CD8-positive, alpha-beta memory T cell (primary cell): Measurements from ENCODE around the gene CRY1. TPM values are rescaled to one million over a fixed set of nuclear protein-coding genes. Genes with fewer than 3 reads are reported as not detected.

Source experiments
- CTCF ChIA-PET: fragments of 350-600 bp; sonication (Branson Sonifier 250); formaldehyde crosslinking; loops from one replicate; lab custom pipeline; 2021; ENCODE audit warnings: antibody characterized with exemption; lab: Charles Lee
- POLR2A ChIA-PET: fragments of 350-600 bp; sonication (Branson Sonifier 250); formaldehyde crosslinking; loops from one replicate; lab custom pipeline; 2021; ENCODE audit warnings: antibody characterized with exemption; lab: Charles Lee
- DNase-seq, 5 donors: peaks; one replicate each; pipeline versions ENCODE4 v3.0.0 to v3.0.0-alpha.2; 2020 to 2022; ENCODE audit warnings: mixed read lengths in 1 of 5
- H3K27ac ChIP-seq: one replicate; pipeline ENCODE4 v1.7.0; 2013; ENCODE audit warnings: low read depth, mild to moderate bottlenecking, low read length, moderate library complexity
- H3K27me3 ChIP-seq: 2 replicates; pipeline ENCODE4 v1.7.0; 2013; ENCODE audit warnings: low read length, mild to moderate bottlenecking; ENCODE audit not compliant: insufficient read depth, poor library complexity, severe bottlenecking
- H3K36me3 ChIP-seq: 2 replicates; pipeline ENCODE4 v1.7.0; 2013; ENCODE audit warnings: mild to moderate bottlenecking, low read length, moderate library complexity; ENCODE audit not compliant: insufficient read depth
- H3K4me1 ChIP-seq: 2 replicates; pipeline ENCODE4 v1.7.0; 2013; ENCODE audit warnings: mild to moderate bottlenecking, low read length, moderate library complexity; ENCODE audit not compliant: insufficient read depth
- H3K4me3 ChIP-seq: 2 replicates; pipeline ENCODE4 v1.7.0; 2013; ENCODE audit warnings: mild to moderate bottlenecking, low read length
- H3K9me3 ChIP-seq: 2 replicates; pipeline ENCODE4 v1.7.0; 2013; ENCODE audit warnings: mild to moderate bottlenecking, low read length
- H3K27ac Mint-ChIP-seq, 8 donors: one replicate each; pipeline ENCODE4 v1.8.0; 2020 to 2021; ENCODE audit warnings: mixed read lengths in 8 of 8, mild to moderate bottlenecking in 6 of 8, inconsistent platforms in 3 of 8, moderate library complexity in 3 of 8
- H3K27me3 Mint-ChIP-seq, 2 donors: one replicate each; pipeline ENCODE4 v1.8.0; 2020 to 2021; ENCODE audit warnings: mixed read lengths in 2 of 2, mild to moderate bottlenecking in 1 of 2, moderate library complexity in 1 of 2
- H3K36me3 Mint-ChIP-seq, 3 donors: one replicate each; pipeline ENCODE4 v1.8.0; 2020 to 2021; ENCODE audit warnings: mixed read lengths in 3 of 3, inconsistent platforms in 1 of 3, mild to moderate bottlenecking in 1 of 3
- H3K4me1 Mint-ChIP-seq, 3 donors: one replicate each; pipeline ENCODE4 v1.8.0; 2020 to 2021; ENCODE audit warnings: mixed read lengths in 3 of 3, inconsistent platforms in 1 of 3, mild to moderate bottlenecking in 1 of 3
- H3K4me3 Mint-ChIP-seq, 7 donors: one replicate each; pipeline ENCODE4 v1.8.0; 2020 to 2021; ENCODE audit warnings: mixed read lengths in 7 of 7, mild to moderate bottlenecking in 6 of 7, moderate library complexity in 4 of 7, inconsistent platforms in 2 of 7
- H3K9me3 Mint-ChIP-seq, 5 donors: one replicate each; pipeline ENCODE4 v1.8.0; 2020 to 2022; ENCODE audit warnings: mixed read lengths in 5 of 5, mild to moderate bottlenecking in 3 of 5, moderate library complexity in 2 of 5, inconsistent platforms in 1 of 5
- polyA plus RNA-seq: library from polyadenylated mRNA; unstranded; fragments of 300-500 nt; fragmentation: Illumina TruSeq; gene quantifications from one replicate; pipeline ENCODE4 v1.2.3, GENCODE V29; 2021
- total RNA-seq, 2 experiments: library from RNA; stranded (reverse); gene quantifications; one replicate each; pipeline ENCODE4 v1.2.3, GENCODE V29; 2021

Gene CRY1
- total and polyA plus RNA-seq, 3 experiments from 2014 or later = 29.0 to 38.8 (median 36.6) TPM

DNA sequence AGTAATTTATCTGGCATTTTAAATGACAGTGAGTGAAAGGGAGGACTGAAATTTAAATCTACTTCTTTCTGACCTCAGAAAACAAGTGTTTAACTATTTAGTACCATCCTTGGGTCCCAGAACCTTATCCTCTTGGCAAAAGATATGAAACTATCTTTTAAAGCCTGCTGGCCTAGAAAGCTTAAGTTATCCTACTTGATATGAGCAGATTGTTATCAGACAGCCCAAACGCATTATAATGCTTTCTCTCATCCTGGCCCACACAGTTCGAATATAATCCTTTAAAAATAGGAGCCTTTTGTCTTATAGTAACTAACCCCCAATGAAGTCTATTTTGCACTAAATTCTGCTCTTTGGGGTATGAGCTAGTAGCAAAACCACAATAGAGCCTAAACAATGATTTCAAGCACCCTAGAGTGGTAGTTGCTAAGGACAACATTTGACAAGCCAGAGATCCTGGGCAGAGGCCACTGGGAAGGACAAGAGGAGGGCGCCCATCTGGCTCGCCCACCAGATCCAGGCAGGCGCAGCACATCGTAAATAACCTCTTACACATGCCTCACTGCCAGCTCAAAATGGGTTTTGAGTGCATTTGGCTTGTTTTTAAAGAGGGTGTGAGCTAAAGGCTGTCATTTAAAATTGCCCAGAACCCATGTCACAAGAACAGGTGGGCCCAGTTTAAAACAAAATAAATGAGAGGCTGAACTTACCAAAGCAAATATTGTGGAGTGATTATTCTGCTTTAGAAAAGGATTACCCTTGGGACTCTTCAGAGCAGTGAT lies 37.7 kb upstream of the CRY1 start:
- Histone ChIP-seq H3K4me1 (no peaks in the 10 kb centered on the region), H3K27ac (no peak overlapping the region), H3K4me3 (no peak overlapping the region), H3K9me3 (no peaks in the 10 kb centered on the region), H3K36me3 (no peaks in the 10 kb centered on the region), H3K27me3 (no peaks in the 10 kb centered on the region)
- ChIA-PET POLR2A (no interaction called here), CTCF (interaction anchor here (1.0 to 4.4 kb wide), 20 partner anchors 12 to 492 kb away, joined by 3 to 117 read pairs (median 4); no protein-coding TSS in a partner anchor)
- peaks cover 0 to 4% of the 10 kb centered on the region in 2 donors for H3K27me3 Mint-ChIP-seq
- no peak for DNase-seq
- H3K9me3 Mint-ChIP-seq = no peaks in the 10 kb centered on the region
- peaks cover 2 to 4% (median 4%) of the 10 kb centered on the region in 3 donors for H3K4me1 Mint-ChIP-seq
- no peak overlapping the region for H3K27ac Mint-ChIP-seq
- H3K4me3 Mint-ChIP-seq = no peak overlapping the region
- H3K36me3 Mint-ChIP-seq = no peaks in the 10 kb centered on the region

DNA sequence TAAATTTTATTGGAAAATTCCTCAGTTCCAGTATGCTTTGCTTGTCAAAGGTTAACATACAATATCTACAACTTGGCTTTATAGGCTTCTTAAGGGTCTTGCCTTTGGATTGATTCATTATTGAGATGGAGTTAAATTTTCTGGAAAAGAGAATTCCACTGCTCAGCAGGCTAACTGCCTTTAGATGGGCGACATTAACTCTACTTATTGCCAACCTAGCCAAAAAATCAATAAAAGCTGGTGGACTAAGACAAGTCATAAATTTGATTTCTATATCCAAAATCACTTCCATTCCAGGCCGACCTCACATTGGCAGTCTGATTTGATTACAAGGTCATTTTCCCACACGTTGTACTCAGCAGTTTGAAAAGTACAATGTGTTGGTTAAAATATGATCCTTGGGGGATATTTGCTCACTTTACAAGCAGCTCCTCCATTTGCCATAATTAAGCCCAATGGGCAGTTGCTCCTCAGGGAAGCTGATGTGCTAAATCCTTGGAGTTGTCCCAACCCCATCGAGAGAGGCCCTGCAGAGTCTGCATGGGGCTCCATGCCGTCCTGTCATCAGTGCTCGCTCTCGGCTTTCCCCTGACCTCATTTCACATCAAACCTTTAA lies 36.1 kb upstream of the CRY1 start:
- Mint-ChIP-seq H3K9me3 (no peaks in the 10 kb centered on the region), H3K4me1 (no peaks in the 10 kb centered on the region), H3K27me3 (peaks cover 2 to 4% of the 10 kb centered on the region in 2 donors), H3K4me3 (no peak overlapping the region), H3K27ac (no peak overlapping the region), H3K36me3 (no peaks in the 10 kb centered on the region)
- H3K27me3 ChIP-seq = no peaks in the 10 kb centered on the region
- no peak overlapping the region for H3K27ac ChIP-seq
- H3K4me1 ChIP-seq = no peaks in the 10 kb centered on the region
- no peaks in the 10 kb centered on the region for H3K9me3 ChIP-seq
- no peak overlapping the region for H3K4me3 ChIP-seq
- no peak for DNase-seq
- no peaks in the 10 kb centered on the region for H3K36me3 ChIP-seq
- CTCF ChIA-PET = interaction anchor here (4.4 kb wide), 1 partner anchor 479 kb away, joined by 117 read pairs; no protein-coding TSS in a partner anchor
- POLR2A ChIA-PET = no interaction called here

DNA sequence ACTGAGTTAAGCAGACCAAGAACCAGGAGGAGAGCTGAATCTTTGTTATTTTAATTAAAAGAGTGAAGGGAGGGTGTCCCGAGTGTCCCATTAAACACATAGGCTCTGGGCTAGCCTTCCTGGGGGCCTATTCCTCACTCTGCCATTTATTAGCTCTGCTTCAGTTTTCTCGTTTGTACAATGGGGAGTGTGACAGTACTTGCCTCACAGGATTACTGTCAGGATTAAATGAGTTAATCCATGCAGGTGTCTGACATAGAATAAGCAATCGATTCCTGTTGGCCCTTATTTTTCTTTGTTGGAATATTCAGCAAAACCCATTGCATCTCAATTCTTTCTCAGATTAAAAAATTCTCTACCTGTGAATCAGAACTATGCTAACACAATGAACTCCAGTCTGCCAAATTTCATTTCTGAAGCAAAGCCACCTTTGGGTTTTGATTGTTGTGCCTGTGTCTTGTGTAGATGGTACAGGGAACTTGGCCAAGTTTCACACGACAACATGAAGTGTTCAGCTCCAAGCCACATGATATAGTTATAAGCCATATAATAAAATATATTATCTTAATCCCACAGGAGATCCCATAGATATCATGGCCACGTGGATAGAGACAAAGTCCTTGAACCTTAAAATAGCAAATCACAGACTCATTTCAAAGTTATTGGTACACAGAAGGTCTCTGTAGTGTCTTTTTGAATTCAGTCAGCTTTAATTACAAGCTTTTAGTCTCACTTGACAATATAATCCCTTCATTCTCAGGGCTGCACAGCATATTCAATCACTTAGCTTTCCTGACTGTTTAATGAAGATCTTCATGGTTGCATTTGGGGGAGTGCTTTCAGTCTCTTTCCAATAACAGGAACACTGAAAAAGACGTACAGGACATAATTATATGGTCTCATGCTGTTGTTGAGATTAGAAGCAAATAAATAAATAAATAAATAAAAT lies 34.4 kb upstream of the CRY1 start:
- Mint-ChIP-seq H3K4me3 (no peak overlapping the region), H3K36me3 (no peaks in the 10 kb centered on the region), H3K27ac (no peak overlapping the region), H3K27me3 (peaks cover 7 to 14% of the 10 kb centered on the region in 2 donors), H3K9me3 (no peaks in the 10 kb centered on the region), H3K4me1 (no peaks in the 10 kb centered on the region)
- Histone ChIP-seq H3K27me3 (no peaks in the 10 kb centered on the region), H3K4me3 (no peak overlapping the region), H3K27ac (no peak overlapping the region), H3K36me3 (no peaks in the 10 kb centered on the region), H3K9me3 (no peaks in the 10 kb centered on the region), H3K4me1 (no peaks in the 10 kb centered on the region)
- CTCF ChIA-PET = interaction anchor here (1.7 to 2.4 kb wide), 2 partner anchors 478 to 480 kb away, joined by 4 to 8 read pairs; no protein-coding TSS in a partner anchor
- POLR2A ChIA-PET = no interaction called here
- no peak for DNase-seq

DNA sequence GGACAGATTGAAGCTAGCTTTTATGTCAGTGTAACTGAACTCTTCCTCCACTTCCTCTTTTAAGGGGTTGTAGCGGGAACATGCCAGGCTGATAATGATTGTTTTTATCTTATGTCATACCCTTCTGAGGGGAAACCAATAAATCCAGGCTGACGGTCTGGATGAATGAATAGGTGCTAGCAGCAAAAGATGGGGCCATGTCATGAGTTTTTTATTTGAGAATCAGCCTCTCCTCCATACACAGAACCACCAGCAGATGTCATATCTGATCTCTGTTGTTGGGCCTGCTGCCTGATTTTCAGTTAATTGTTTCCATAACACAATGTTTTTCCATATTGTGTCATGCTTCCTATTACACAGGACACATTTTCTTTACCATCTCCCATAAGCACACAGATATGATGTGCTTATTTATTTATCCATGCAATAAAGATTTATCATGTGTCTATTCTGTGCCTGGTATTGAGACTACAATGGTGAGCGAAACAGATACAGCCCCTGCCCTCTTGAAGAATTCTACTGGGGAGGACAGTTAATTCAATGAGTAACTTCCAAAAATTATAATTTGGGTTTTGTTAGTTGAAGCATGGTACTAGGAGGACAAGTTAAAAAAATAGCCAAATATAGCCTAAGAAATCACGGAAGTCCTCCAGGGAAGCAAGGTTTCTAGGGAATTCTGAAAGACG lies 33.6 kb upstream of the CRY1 start:
- no peaks in the 10 kb centered on the region for H3K4me1 ChIP-seq

DNA sequence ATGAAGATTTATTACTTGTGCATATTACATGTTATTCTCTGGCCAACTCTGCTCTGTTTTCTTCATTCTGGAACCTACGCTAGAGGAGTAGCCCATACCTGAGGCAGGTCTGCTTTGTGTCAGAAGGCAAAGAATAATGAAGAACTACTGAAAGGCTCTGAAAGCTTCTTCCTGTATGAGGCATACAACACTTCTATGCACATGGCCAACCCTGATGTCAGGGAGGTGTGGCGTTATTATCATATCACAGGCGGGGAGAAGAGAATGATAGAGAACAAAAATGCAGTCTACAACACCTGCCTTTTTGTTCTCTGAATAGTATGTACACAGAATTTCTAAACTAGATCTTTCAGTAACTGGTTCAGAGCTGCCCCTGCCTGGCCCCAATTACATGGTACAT lies 32.5 kb upstream of the CRY1 start:
- Histone ChIP-seq H3K4me3 (no peak overlapping the region), H3K9me3 (no peaks in the 10 kb centered on the region), H3K4me1 (no peaks in the 10 kb centered on the region), H3K27ac (no peak overlapping the region), H3K36me3 (no peaks in the 10 kb centered on the region), H3K27me3 (no peaks in the 10 kb centered on the region)
- peaks cover 0 to 3% (median 0%) of the 10 kb centered on the region in 5 donors for H3K9me3 Mint-ChIP-seq
- DNase-seq = no peak
- no peaks in the 10 kb centered on the region for H3K36me3 Mint-ChIP-seq
- no peaks in the 10 kb centered on the region for H3K4me1 Mint-ChIP-seq
- no peak overlapping the region for H3K27ac Mint-ChIP-seq
- peaks cover 23 to 31% of the 10 kb centered on the region in 2 donors for H3K27me3 Mint-ChIP-seq
- CTCF ChIA-PET = interaction anchor here (0.7 to 2.0 kb wide), 3 partner anchors 9 to 278 kb away, joined by 3 to 5 read pairs (median 3); no protein-coding TSS in a partner anchor
- POLR2A ChIA-PET = no interaction called here
- H3K4me3 Mint-ChIP-seq = no peak overlapping the region

More for the DNA sequence above, 33.6 kb upstream of the CRY1 start:
- no peak overlapping the region for H3K4me3 Mint-ChIP-seq
- ChIA-PET POLR2A (no interaction called here), CTCF (interaction anchor here (1.7 to 2.4 kb wide), 2 partner anchors 479 to 481 kb away, joined by 4 to 8 read pairs; no protein-coding TSS in a partner anchor)
- no peaks in the 10 kb centered on the region for H3K4me1 Mint-ChIP-seq
- H3K27me3 ChIP-seq = no peaks in the 10 kb centered on the region
- DNase-seq = no peak
- H3K9me3 ChIP-seq = no peaks in the 10 kb centered on the region
- peak overlapping the region in 1 of 8 donors; percentile 46 for H3K27ac Mint-ChIP-seq
- no peak overlapping the region for H3K27ac ChIP-seq
- H3K36me3 ChIP-seq = no peaks in the 10 kb centered on the region
- H3K36me3 Mint-ChIP-seq = no peaks in the 10 kb centered on the region
- peaks cover 15 to 22% of the 10 kb centered on the region in 2 donors for H3K27me3 Mint-ChIP-seq
- H3K4me3 ChIP-seq = no peak overlapping the region
- H3K9me3 Mint-ChIP-seq = peaks cover 0 to 3% (median 0%) of the 10 kb centered on the region in 5 donors

DNA sequence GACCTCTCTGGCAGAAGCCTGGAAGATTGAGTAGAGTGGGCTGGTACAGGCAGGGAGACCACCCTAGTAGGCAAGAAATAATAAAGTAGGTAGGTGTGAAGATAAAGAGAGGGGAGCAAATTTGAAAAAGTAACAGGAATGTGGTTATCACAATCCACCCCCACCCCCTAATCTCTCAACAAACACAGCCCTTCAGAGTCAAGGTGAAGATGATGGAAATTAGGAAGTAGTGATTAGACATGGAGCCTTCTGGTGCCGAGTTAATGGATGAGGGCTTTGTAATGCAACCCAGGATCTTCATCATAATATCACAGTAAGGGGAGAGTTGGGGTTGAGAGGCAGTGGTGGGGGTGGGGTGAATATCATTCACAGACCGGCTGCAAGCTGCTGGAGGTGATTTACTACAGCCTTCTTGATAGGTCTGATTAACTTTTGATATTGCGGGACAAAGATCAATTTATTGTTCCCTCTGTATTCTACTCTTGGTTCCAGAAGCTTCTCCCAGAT lies 29.2 kb upstream of the CRY1 start:
- Histone ChIP-seq H3K9me3 (no peaks in the 10 kb centered on the region), H3K27ac (no peak overlapping the region), H3K4me1 (no peaks in the 10 kb centered on the region), H3K4me3 (no peak overlapping the region), H3K27me3 (no peaks in the 10 kb centered on the region), H3K36me3 (no peaks in the 10 kb centered on the region)
- no peak overlapping the region for H3K4me3 Mint-ChIP-seq
- POLR2A ChIA-PET = no interaction called here
- CTCF ChIA-PET = interaction anchor here (1.3 kb wide), 1 partner anchor 17 kb away, joined by 3 read pairs; no protein-coding TSS in a partner anchor
- H3K4me1 Mint-ChIP-seq = no peaks in the 10 kb centered on the region
- DNase-seq = no peak
- no peak overlapping the region for H3K27ac Mint-ChIP-seq
- H3K27me3 Mint-ChIP-seq = peaks cover 23 to 44% of the 10 kb centered on the region in 2 donors
- no peaks in the 10 kb centered on the region for H3K36me3 Mint-ChIP-seq
- peaks cover 0 to 3% (median 0%) of the 10 kb centered on the region in 5 donors for H3K9me3 Mint-ChIP-seq

DNA sequence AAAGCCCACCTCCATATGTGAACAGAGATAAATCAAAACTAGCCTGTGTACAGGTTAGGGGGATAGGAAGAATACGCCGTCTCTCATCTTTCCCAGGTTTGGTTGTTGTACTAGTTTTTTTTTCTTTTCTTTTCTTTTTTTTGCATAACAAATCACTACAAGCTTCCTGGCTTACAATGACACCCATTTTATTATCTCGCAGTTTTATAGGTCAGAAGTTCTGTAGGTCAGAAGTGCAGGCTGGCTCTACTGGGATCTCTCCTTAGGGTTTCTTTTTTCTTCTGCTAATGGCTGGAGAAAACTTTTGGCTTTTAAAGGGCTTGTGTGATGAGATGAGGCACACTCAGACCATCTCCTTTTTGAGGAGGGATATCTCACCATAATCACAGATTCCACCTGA lies 25.7 kb upstream of the CRY1 start:
- ChIA-PET POLR2A (no interaction called here), CTCF (interaction anchor here (1.3 kb wide), 1 partner anchor 13 kb away, joined by 3 read pairs; no protein-coding TSS in a partner anchor)
- DNase-seq = no peak
- Mint-ChIP-seq H3K4me3 (no peak overlapping the region), H3K36me3 (no peaks in the 10 kb centered on the region), H3K4me1 (no peaks in the 10 kb centered on the region), H3K27ac (no peak overlapping the region), H3K27me3 (peaks cover 22 to 43% of the 10 kb centered on the region in 2 donors), H3K9me3 (peaks cover 0 to 3% (median 0%) of the 10 kb centered on the region in 5 donors)
- Histone ChIP-seq H3K4me3 (no peak overlapping the region), H3K36me3 (no peaks in the 10 kb centered on the region), H3K27me3 (no peaks in the 10 kb centered on the region), H3K27ac (no peak overlapping the region), H3K9me3 (no peaks in the 10 kb centered on the region), H3K4me1 (no peaks in the 10 kb centered on the region)
